Tibial nerve (tissue), 4 donors: ENCODE measurements around the gene TATDN3. TPM values are rescaled to one million over a fixed set of nuclear protein-coding genes. Genes with fewer than 3 reads are reported as not detected.
"Not testable (repeated sequence)": the region's sequence is repeated elsewhere in the genome, so short reads cannot be mapped to it uniquely, and the experiment has no call there.

ENCODE experiments used
- DNase-seq, 2 donors: peaks; one replicate each; pipeline ENCODE4 v3.0.0-alpha.2; 2019; ENCODE audit warnings: low spot score in 2 of 2
- H3K27ac ChIP-seq, 4 donors: fragments of 200-600 bp; sonication (generic) in 3 of 4; one replicate each; pipeline ENCODE4 v1.5.1; 2017 to 2019; ENCODE audit warnings: mild to moderate bottlenecking in 1 of 4
- H3K27me3 ChIP-seq, 2 donors: fragments of 200-600 bp; sonication (generic) in 1 of 2; one replicate each; pipeline versions ENCODE4 v1.5.1 to v1.6.0; 2017 to 2019
- H3K36me3 ChIP-seq, 3 donors: fragments of 200-600 bp; sonication (generic); one replicate each; pipeline ENCODE4 v1.5.1; 2018 to 2019
- H3K4me1 ChIP-seq, 4 donors: fragments of 200-600 bp; sonication (generic) in 3 of 4; one replicate each; pipeline ENCODE4 v1.5.1; 2017 to 2019
- H3K4me3 ChIP-seq, 4 donors: fragments of 200-600 bp; sonication (generic) in 3 of 4; one replicate each; pipeline ENCODE4 v1.5.1; 2017 to 2019; ENCODE audit warnings: mild to moderate bottlenecking in 1 of 4, moderate library complexity in 1 of 4
- H3K9me3 ChIP-seq, 4 donors: fragments of 200-600 bp; sonication (generic) in 3 of 4; one replicate each; pipeline ENCODE4 v1.5.1; 2017 to 2019
- CTCF ChIP-seq, 5 experiments: fragments of 200-600 bp in 3 of 5; fragments of 450-650 bp in 2 of 5; sonication (generic) in 3 of 5; IDR thresholded peaks; one replicate each; pipeline ENCODE4 v1.5.1; 2016 to 2019; ENCODE audit warnings: antibody characterized with exemption in 5 of 5, mild to moderate bottlenecking in 3 of 5, moderate library complexity in 2 of 5
- EP300 ChIP-seq, 2 donors: sonication (generic); formaldehyde crosslinking; IDR thresholded peaks; one replicate each; pipeline ENCODE4 v1.6.1; 2017; ENCODE audit warnings: antibody characterized with exemption in 2 of 2, mild to moderate bottlenecking in 1 of 2
- POLR2A ChIP-seq, 2 donors: fragments of 450-650 bp; IDR thresholded peaks; one replicate each; pipeline ENCODE4 v1.6.1; 2017; ENCODE audit warnings: antibody characterized with exemption in 2 of 2, mild to moderate bottlenecking in 2 of 2, moderate library complexity in 2 of 2
- whole genome bisulfite sequencing, 2 donors: methylation state at CpG; one replicate each; pipeline ENCODE4 v1.1.5; 2018; 5-methylcytosine and 5-hydroxymethylcytosine counted together
- total RNA-seq, 4 donors: library from RNA; depleted of rRNA; stranded (reverse); fragments of >200 nt; gene quantifications; one replicate each; pipeline ENCODE4 v1.1.0, GENCODE V29; 2016

TATDN3 gene
- total RNA-seq, 4 donors from 2014 or later = 9.2 to 25.1 (median 13.0) TPM

DNA sequence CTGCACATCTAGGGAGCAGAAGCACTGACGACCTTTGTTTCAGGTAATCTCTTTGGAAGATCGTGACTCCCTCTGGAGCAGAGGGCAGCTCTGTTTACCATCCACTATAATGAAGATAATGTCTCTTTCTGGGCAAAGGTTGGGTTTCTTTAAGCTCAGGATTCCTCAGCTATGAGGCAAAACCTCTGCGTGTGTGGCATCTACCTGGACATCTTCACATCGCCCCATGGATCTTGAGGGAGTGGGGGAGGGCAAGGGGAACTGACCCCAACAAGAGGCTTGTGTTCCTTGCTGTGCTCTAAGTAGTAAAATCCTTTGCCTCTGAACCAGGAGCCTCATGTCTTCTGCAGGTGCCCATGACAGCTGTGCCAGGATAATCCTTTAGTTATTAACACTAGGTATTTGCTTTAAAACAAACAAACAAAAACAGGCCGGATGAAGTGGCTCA is 36.2 kb downstream of the TATDN3 start:
- H3K4me1 ChIP-seq = no peaks in the 10 kb centered on the region
- H3K36me3 ChIP-seq = peaks cover 0 to 5% (median 0%) of the 10 kb centered on the region in 3 donors
- H3K27me3 ChIP-seq = no peaks in the 10 kb centered on the region
- H3K4me3 ChIP-seq = no peak overlapping the region
- DNase-seq = no peak
- WGBS, 2 donors = 88 to 89% methylated on average over 5 of the region's 5 CpGs
- TF ChIP-seq EP300 (IDR thresholded peaks at IDR 0.05) (no peak), POLR2A (IDR thresholded peaks at IDR 0.05) (no peak), CTCF (IDR thresholded peaks at IDR 0.05) (no peak)
- H3K9me3 ChIP-seq = peaks cover 0 to 14% (median 0%) of the 10 kb centered on the region in 4 donors
- H3K27ac ChIP-seq = no peak overlapping the region

GRCh38 chr1:212828395-212828794 is 36.7 kb downstream of the TATDN3 start:
- Histone ChIP-seq H3K27ac (no peak overlapping the region), H3K4me1 (no peaks in the 10 kb centered on the region), H3K9me3 (peaks cover 0 to 14% (median 0%) of the 10 kb centered on the region in 4 donors), H3K4me3 (no peak overlapping the region), H3K27me3 (no peaks in the 10 kb centered on the region), H3K36me3 (peaks cover 0 to 5% (median 0%) of the 10 kb centered on the region in 3 donors)
- DNase-seq = no peak
- WGBS, 2 donors = 76 to 81% methylated on average over 2 of the region's 2 CpGs
- TF ChIP-seq POLR2A (IDR thresholded peaks at IDR 0.05) (no peak), EP300 (IDR thresholded peaks at IDR 0.05) (no peak), CTCF (IDR thresholded peaks at IDR 0.05) (no peak)

GRCh38 chr1:212833211-212834207 is 41.8 kb downstream of the TATDN3 start:
- WGBS, 2 donors = 85 to 88% methylated on average over 8 of the region's 8 CpGs
- H3K36me3 ChIP-seq, H3K4me3 ChIP-seq, H3K4me1 ChIP-seq, DNase-seq, H3K9me3 ChIP-seq, H3K27me3 ChIP-seq: not testable (repeated sequence)
- H3K27ac ChIP-seq = peak overlapping the region in 1 of 4 donors; percentile 17

GRCh38 chr1:212838145-212838544 is 46.5 kb downstream of the TATDN3 start:
- Histone ChIP-seq H3K4me3 (no peak overlapping the region), H3K27ac (no peak overlapping the region), H3K27me3 (no peaks in the 10 kb centered on the region), H3K9me3 (no peaks in the 10 kb centered on the region), H3K4me1 (no peaks in the 10 kb centered on the region), H3K36me3 (no peaks in the 10 kb centered on the region)
- no peak for DNase-seq
- WGBS, 2 donors = 91 to 99% methylated on average over 5 of the region's 5 CpGs
- TF ChIP-seq POLR2A (IDR thresholded peaks at IDR 0.05) (no peak), CTCF (IDR thresholded peaks at IDR 0.05) (no peak), EP300 (IDR thresholded peaks at IDR 0.05) (no peak)

GRCh38 chr1:212844521-212844920 is 52.8 kb downstream of the TATDN3 start:
- not testable (repeated sequence) for DNase-seq, H3K27me3 ChIP-seq, H3K9me3 ChIP-seq, H3K4me1 ChIP-seq, H3K36me3 ChIP-seq, H3K4me3 ChIP-seq, H3K27ac ChIP-seq
- WGBS, 2 donors = 62 to 79% methylated on average over 3 of the region's 3 CpGs

DNA sequence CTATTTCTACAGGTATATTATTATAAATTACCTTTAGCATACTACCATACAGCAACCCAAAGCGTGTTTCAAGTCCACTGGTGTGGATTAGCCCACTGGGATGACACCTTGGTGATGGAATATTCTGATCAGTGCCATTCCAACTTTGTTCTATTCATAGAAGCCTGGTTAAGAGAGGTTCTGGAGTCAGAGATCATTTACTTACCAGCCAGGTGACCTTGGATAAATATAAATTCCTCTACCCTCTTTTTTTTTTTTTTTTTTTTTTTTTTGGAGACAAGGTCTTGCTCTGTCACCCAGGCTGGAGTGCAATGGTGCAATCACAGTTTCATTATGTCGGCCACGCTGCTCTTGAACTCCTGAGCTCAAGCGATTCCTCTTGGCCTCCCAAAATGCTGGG is 55.9 kb downstream of the TATDN3 start, which contains the start of gene SPATA45:
SPATA45 (minus strand) TSS at position 101 of the 400 bp plus-strand sequence. CDS start 11,500 bp downstream, outside the sequence.
- Histone ChIP-seq H3K4me1 (no peaks in the 10 kb centered on the region), H3K27ac (no peak within 1 kb of the TSS), H3K4me3 (no peak within 1 kb of the TSS), H3K36me3 (no peaks in the 10 kb centered on the region), H3K9me3 (peaks cover 0 to 3% (median 0%) of the 10 kb centered on the region in 4 donors), H3K27me3 (no peaks in the 10 kb centered on the region)
- WGBS, 2 donors = 96 to 99% methylated on average over 4 of the region's 4 CpGs
- no peak for DNase-seq
- TF ChIP-seq CTCF (IDR thresholded peaks at IDR 0.05) (no peak), EP300 (IDR thresholded peaks at IDR 0.05) (no peak), POLR2A (IDR thresholded peaks at IDR 0.05) (no peak)
